Activated T-helper 1 cell treated with anti-CD3 and anti-CD28 coated beads, Interleukin-12 subunit alpha, Interleukin-12 subunit beta, Interleukin-2, Interleukin-4 antibody, amounts not matched to agents 30 ng/mL and 10 ng/mL and 1 ng/mL, durations not matched to agents 14 hours and 24 hours and 36 hours (primary cell): ENCODE measurements around the gene SERP1. TPM values are rescaled to one million over a fixed set of nuclear protein-coding genes. Genes with fewer than 3 reads are reported as not detected.

ENCODE experiments used
- DNase-seq: peaks from one replicate; pipeline ENCODE4 v3.0.0; 2021; ENCODE audit warnings: low spot score
- H3K27ac Mint-ChIP-seq: one replicate; pipeline ENCODE4 v1.8.0; 2021; ENCODE audit warnings: mild to moderate bottlenecking, mixed read lengths
- H3K27me3 Mint-ChIP-seq: one replicate; pipeline ENCODE4 v1.8.0; 2022; ENCODE audit warnings: mild to moderate bottlenecking, moderate library complexity, mixed read lengths; ENCODE audit not compliant: insufficient read depth
- H3K36me3 Mint-ChIP-seq: one replicate; pipeline ENCODE4 v1.8.0; 2021; ENCODE audit warnings: low read depth, mixed read lengths
- H3K4me1 Mint-ChIP-seq: one replicate; pipeline ENCODE4 v1.8.0; 2021; ENCODE audit warnings: low read depth, mixed read lengths
- H3K4me3 Mint-ChIP-seq: one replicate; pipeline ENCODE4 v1.8.0; 2021; ENCODE audit warnings: mild to moderate bottlenecking, moderate library complexity, mixed read lengths
- H3K9me3 Mint-ChIP-seq: one replicate; pipeline ENCODE4 v1.8.0; 2021; ENCODE audit warnings: mixed read lengths
- intact Hi-C: fragments of 100-400 bp; cut with micrococcal nuclease; formaldehyde crosslinking; loops from one replicate; pipeline ENCODE4 v1.15.1; 2024
- total RNA-seq: library from RNA; stranded (reverse); gene quantifications from 2 replicates; pipeline ENCODE4 v1.2.3, GENCODE V29; 2022

Gene SERP1
- total RNA-seq, result 96.0 and 102 TPM in 2 replicates

DNA sequence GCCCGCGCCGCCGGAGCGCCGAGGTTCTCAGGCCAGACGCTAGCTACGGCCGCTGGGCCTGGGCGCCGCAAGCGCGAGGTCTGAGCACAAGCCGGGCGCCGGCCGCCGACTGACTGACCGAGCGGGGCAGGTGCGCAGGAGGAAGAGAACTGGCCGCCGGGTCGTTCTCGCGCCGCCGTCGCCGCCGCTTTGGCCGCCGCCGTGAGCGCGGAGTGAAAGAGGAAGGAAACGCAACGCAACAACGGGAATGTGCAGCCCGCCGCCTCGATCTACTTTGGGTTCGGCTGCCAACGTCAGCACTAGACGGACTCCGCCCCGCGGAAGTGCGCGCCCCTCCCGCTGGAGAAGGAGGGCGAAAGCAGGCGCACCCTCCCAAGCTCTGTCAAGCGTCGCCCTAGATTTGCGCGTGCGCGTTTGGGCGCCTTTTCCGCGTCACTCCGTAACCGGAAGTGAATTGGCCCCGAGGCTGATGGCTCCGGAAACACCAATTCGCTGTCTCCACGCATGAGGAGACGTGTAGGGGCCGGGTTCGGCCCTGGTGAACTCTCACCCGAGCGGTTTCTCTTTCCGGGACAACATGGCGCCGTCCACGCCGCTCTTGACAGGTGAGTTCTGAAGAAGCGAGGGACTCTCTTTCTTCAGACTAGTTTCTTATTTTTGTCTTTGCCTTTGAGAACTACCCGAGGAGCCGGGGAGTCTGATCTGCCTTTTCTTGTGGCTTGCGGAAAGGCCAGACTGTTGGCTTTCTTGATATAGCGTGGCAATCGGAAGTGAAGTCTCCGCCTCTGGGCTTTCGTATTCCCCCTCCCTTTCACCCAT, at the start of gene SERP1, which contains the start of gene EIF2A:
SERP1 (minus strand) TSS at position 271 of the 819 bp plus-strand sequence. CDS start 361 bp downstream, outside the sequence.
EIF2A (plus strand) TSS at position 562 of the 819 bp plus-strand sequence; CDS start at position 578, 16 bp downstream.
- intact Hi-C loops, result loop anchor here (1.0 to 10.0 kb wide), 18 partner anchors 18 to 1711 kb away; partner anchors contain the start of genes COMMD2, ERICH6, GPR171 and RNF13
- no peaks in the 10 kb centered on the region for H3K27me3 Mint-ChIP-seq
- H3K27ac Mint-ChIP-seq, result peak within 1 kb of the TSS; percentile 98
- peaks cover 70% of the 10 kb centered on the region for H3K4me1 Mint-ChIP-seq
- H3K36me3 Mint-ChIP-seq, result peaks cover 54% of the 10 kb centered on the region
- peak; percentile 99 for DNase-seq
- H3K4me3 Mint-ChIP-seq, result peak within 1 kb of the TSS; percentile 95
- no peaks in the 10 kb centered on the region for H3K9me3 Mint-ChIP-seq

- peaks cover 9% of the 10 kb centered on the region for H3K4me1 Mint-ChIP-seq
- H3K4me3 Mint-ChIP-seq, result no peak overlapping the region
- intact Hi-C loops, result no loop called here
- no peak overlapping the region for H3K27ac Mint-ChIP-seq
- peaks cover 2% of the 10 kb centered on the region for H3K36me3 Mint-ChIP-seq
- no peaks in the 10 kb centered on the region for H3K27me3 Mint-ChIP-seq
- DNase-seq, result no peak
- no peaks in the 10 kb centered on the region for H3K9me3 Mint-ChIP-seq
These were observed 47.9 kb upstream of the SERP1 start for GRCh38 chr3:150594150-150594549.

DNA sequence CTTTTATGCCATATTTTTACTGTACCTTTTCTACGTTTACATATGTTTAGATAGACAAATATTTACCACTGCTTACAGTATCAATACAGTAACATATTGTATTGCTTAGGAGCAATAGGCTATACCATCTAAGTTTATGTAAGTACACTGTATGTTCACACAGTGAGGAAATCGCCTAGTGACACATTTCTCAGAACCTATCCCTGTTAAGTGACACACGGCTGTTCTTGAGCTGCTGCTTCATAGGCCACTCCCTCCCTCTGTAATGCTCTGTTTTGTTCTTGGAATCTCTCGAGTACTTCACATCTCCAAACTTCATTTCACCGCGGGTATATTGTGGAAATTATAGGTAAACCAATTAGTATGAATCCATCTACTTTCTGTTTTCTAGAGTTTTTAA, 43.5 kb upstream of the SERP1 start:
- Mint-ChIP-seq H3K9me3 (no peaks in the 10 kb centered on the region), H3K27ac (peak overlapping the region; percentile 5), H3K4me1 (peaks cover 20% of the 10 kb centered on the region), H3K4me3 (no peak overlapping the region), H3K36me3 (peaks cover 15% of the 10 kb centered on the region), H3K27me3 (no peaks in the 10 kb centered on the region)
- intact Hi-C loops, result no loop called here
- no peak for DNase-seq

- intact Hi-C loops, result no loop called here
- peak overlapping the region; percentile 33 for H3K27ac Mint-ChIP-seq
- peaks cover 24% of the 10 kb centered on the region for H3K4me1 Mint-ChIP-seq
- H3K9me3 Mint-ChIP-seq, result no peaks in the 10 kb centered on the region
- no peaks in the 10 kb centered on the region for H3K27me3 Mint-ChIP-seq
- H3K36me3 Mint-ChIP-seq, result peaks cover 13% of the 10 kb centered on the region
- no peak for DNase-seq
- H3K4me3 Mint-ChIP-seq, result no peak overlapping the region
These were observed 41.9 kb upstream of the SERP1 start for GRCh38 chr3:150588027-150588830.

DNA sequence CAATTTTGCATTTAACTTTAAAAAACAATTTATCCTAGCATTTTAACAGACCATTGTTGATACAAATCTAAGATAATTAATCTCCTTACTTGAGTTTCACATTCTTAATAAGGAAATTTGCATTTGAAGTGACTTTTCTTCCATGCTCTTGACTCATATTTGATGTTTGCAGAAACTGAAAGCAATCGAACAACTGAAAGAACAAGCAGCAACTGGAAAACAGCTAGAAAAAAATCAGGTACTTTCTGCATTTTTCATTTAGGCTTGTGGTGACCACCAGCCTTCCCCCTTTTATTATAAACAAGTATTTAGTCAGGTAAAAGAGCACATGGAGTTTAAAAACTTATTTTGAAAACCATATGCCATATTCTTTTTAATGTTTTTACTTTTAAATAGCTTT, 36.7 kb upstream of the SERP1 start:
- peaks cover 16% of the 10 kb centered on the region for H3K4me1 Mint-ChIP-seq
- H3K27me3 Mint-ChIP-seq, result no peaks in the 10 kb centered on the region
- no peak for DNase-seq
- no peak overlapping the region for H3K4me3 Mint-ChIP-seq
- peaks cover 38% of the 10 kb centered on the region for H3K36me3 Mint-ChIP-seq
- intact Hi-C loops, result loop anchor here (1.0 to 5.0 kb wide), 3 partner anchors 20 to 44 kb away; partner anchors contain the start of genes EIF2A, SELENOT and SERP1
- H3K27ac Mint-ChIP-seq, result peak overlapping the region; percentile 47
- H3K9me3 Mint-ChIP-seq, result no peaks in the 10 kb centered on the region

GRCh38 chr3:150582620-150583019, 36.3 kb upstream of the SERP1 start:
- Mint-ChIP-seq H3K27ac (peak overlapping the region; percentile 74), H3K9me3 (no peaks in the 10 kb centered on the region), H3K36me3 (peaks cover 41% of the 10 kb centered on the region), H3K4me3 (no peak overlapping the region), H3K4me1 (peaks cover 14% of the 10 kb centered on the region), H3K27me3 (no peaks in the 10 kb centered on the region)
- intact Hi-C loops, result loop anchor here (1.0 to 5.0 kb wide), 3 partner anchors 21 to 45 kb away; partner anchors contain the start of genes EIF2A, SELENOT and SERP1
- DNase-seq, result no peak

DNA sequence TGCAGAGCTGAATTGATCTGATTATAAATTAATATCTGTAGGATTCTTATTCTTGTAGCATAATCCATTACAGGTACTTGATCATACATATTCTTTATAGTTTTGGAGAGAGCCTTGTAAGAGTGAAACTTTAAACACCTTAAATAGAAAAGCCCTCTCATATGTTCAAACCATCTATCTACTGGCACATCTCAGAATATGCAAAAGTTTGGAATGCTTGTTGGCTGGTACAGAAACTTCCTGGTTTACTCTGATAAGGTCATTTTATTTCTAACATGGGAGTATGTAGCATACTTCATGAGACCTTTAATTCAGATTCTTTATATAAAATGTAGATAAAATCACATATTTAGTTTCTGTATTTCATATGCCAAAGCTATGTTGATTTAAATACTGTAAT, 34.9 kb upstream of the SERP1 start:
- H3K36me3 Mint-ChIP-seq, result peaks cover 41% of the 10 kb centered on the region
- intact Hi-C loops, result loop anchor here (5.0 kb wide), 1 partner anchor 46 kb away; no protein-coding TSS in a partner anchor
- no peaks in the 10 kb centered on the region for H3K27me3 Mint-ChIP-seq
- H3K27ac Mint-ChIP-seq, result no peak overlapping the region
- no peak for DNase-seq
- peaks cover 14% of the 10 kb centered on the region for H3K4me1 Mint-ChIP-seq
- H3K9me3 Mint-ChIP-seq, result no peaks in the 10 kb centered on the region
- H3K4me3 Mint-ChIP-seq, result no peak overlapping the region

DNA sequence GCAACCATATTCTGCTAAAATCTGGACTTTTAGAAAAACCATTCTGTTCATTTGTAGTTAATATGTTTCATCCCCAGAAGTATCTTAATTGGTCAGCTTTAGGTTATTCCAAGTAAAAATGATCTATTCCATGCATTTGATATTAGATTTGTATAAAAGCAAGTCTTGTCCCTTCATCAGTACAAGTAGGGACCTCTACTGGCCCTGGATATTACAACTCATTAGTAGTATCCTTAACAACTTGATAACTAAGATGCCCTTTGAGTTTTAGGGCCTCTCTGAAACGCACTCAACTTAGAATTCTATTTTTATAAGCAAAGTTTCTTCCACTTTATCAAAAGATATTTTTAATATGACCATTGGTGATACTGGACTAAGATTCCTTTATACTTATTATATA, 31.6 kb upstream of the SERP1 start:
- Mint-ChIP-seq H3K9me3 (no peaks in the 10 kb centered on the region), H3K27ac (no peak overlapping the region), H3K4me3 (no peak overlapping the region), H3K4me1 (peaks cover 10% of the 10 kb centered on the region), H3K27me3 (no peaks in the 10 kb centered on the region), H3K36me3 (peaks cover 30% of the 10 kb centered on the region)
- intact Hi-C loops, result no loop called here
- DNase-seq, result no peak

GRCh38 chr3:150567328-150567727, 21.0 kb upstream of the SERP1 start:
- Mint-ChIP-seq H3K4me3 (no peak overlapping the region), H3K9me3 (no peaks in the 10 kb centered on the region), H3K4me1 (no peaks in the 10 kb centered on the region), H3K36me3 (peaks cover 33% of the 10 kb centered on the region), H3K27ac (no peak overlapping the region), H3K27me3 (no peaks in the 10 kb centered on the region)
- intact Hi-C loops, result no loop called here
- DNase-seq, result no peak

GRCh38 chr3:150564243-150564642, 17.9 kb upstream of the SERP1 start:
- H3K36me3 Mint-ChIP-seq, result peaks cover 28% of the 10 kb centered on the region
- no peak for DNase-seq
- no peaks in the 10 kb centered on the region for H3K27me3 Mint-ChIP-seq
- intact Hi-C loops, result loop anchor here (2.0 kb wide), 1 partner anchor 17 kb away; the partner anchor contains the start of genes EIF2A and SERP1
- H3K27ac Mint-ChIP-seq, result no peak overlapping the region
- no peak overlapping the region for H3K4me3 Mint-ChIP-seq
- peaks cover 8% of the 10 kb centered on the region for H3K4me1 Mint-ChIP-seq
- no peaks in the 10 kb centered on the region for H3K9me3 Mint-ChIP-seq

DNA sequence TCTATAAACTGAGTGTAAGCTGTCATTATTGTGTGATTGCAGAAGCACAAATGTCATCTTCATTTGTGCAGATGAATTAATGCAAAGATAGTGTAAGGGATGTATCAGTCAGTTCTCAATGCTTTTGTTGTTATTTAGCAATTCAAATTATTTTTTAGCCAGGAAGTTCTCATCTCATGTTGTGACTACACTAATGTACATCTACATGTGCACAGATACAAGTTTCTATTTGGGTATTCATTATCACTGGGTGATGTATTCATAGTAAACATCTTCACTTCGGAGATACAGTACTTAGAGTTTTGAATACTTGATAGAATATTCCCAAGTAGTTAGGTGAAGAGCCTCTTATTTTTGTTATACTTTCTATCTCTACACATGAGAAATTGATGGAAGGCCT, 11.4 kb upstream of the SERP1 start:
- Mint-ChIP-seq H3K27me3 (no peaks in the 10 kb centered on the region), H3K4me3 (no peak overlapping the region), H3K4me1 (peaks cover 43% of the 10 kb centered on the region), H3K27ac (no peak overlapping the region), H3K36me3 (peaks cover 41% of the 10 kb centered on the region), H3K9me3 (no peaks in the 10 kb centered on the region)
- intact Hi-C loops, result no loop called here
- DNase-seq, result no peak

DNA sequence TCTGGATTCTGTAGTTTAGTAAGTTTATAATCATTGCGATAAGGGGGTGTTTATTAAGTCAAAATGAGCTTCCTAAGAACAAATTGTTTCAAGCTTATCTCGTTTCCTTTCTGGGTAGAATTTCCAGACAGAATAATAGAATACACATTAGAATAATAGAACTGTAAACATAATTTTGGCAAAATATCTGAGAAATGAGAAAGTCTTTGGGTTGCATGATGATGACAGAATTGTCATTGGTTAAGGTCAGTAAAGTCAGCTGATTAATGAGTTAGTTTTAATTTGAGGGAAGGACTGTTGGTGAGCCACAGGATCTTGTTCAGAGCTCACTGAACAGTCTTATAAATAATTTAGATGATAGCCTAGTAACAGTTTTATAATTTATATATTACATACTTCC, 10.5 kb upstream of the SERP1 start:
- Mint-ChIP-seq H3K36me3 (peaks cover 42% of the 10 kb centered on the region), H3K4me1 (peaks cover 43% of the 10 kb centered on the region), H3K27me3 (no peaks in the 10 kb centered on the region), H3K4me3 (no peak overlapping the region), H3K27ac (no peak overlapping the region), H3K9me3 (no peaks in the 10 kb centered on the region)
- intact Hi-C loops, result no loop called here
- no peak for DNase-seq
